ENCODE measurements around the gene FBXO38. TPM values are rescaled to one million over a fixed set of nuclear protein-coding genes. Genes with fewer than 3 reads are reported as not detected.
A peak's percentile ranks its signal among the peaks of the same experiment; 100 is the strongest.

FBXO38 gene
- polyA plus RNA-seq, 1 of the 3 experiments (the other 2 are of a cell fraction): 15.5 TPM

DNA sequence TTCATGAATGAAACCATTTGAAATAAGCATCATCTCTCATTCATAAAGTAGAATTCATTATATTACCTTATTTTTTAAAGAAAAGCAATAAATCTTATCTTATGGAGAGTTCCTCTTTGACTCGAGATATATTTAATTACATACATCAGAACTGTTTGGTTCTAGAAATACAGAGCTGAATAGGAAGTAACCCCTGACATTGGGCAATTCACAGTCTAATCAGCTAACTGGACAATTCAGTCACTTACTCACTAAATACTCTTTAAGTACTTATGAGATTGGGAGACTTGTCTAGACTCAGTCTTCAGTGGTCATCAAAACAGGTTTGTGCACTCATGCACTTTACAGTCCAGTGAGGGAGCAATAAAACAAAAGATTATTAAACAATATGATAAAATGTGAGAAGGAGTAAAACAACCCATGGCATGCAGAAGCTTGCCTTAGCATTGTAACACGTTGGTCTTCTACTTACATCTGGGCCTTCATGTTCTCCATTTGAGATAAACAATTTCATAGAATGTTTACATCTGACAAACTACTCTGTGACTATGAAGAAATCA is 11.5 kb upstream of the FBXO38 start (continued):
- TF ChIP-seq, protein P1, sequence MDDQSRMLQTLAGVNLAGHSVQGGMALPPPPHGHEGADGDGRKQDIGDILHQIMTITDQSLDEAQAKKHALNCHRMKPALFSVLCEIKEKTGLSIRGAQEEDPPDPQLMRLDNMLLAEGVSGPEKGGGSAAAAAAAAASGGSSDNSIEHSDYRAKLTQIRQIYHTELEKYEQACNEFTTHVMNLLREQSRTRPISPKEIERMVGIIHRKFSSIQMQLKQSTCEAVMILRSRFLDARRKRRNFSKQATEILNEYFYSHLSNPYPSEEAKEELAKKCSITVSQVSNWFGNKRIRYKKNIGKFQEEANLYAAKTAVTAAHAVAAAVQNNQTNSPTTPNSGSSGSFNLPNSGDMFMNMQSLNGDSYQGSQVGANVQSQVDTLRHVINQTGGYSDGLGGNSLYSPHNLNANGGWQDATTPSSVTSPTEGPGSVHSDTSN (IDR thresholded peaks at IDR 0.05): no peak

- Histone ChIP-seq H3K4me1 (ENCODE audit: control insufficient read depth in 1 of 2, insufficient read depth in 2 of 2, low read depth in 1 of 2, low read length in 1 of 2) (no peaks in the 10 kb centered on the region), H3K27me3 (ENCODE audit: insufficient read depth) (no peaks in the 10 kb centered on the region), H3K79me2 (ENCODE audit: insufficient read depth) (no peaks in the 10 kb centered on the region), H3K4me3 (ENCODE audit: low read depth in 2 of 2, low read length in 1 of 2) (no peak overlapping the region), H4K20me1 (ENCODE audit: insufficient read depth) (no peaks in the 10 kb centered on the region), H3K9me3 (0 out of 2 replicates have a peak, but pooled peaks cover 7% of the 10 kb centered on the region), H2AFZ (ENCODE audit: low read depth) (no peak overlapping the region), H3K36me3 (replicated peaks in 1 of 2; ENCODE audit: control insufficient read depth in 1 of 2, insufficient read depth in 2 of 2, low read length in 1 of 2) (peaks cover 0 to 4% of the 10 kb centered on the region in 2 experiments), H3K4me2 (no peak overlapping the region), H3K27ac (ENCODE audit: low read depth in 2 of 2, low read length in 1 of 2) (no peak overlapping the region), H3K9me2 (no peaks in the 10 kb centered on the region), H3K9ac (no peak overlapping the region), H3F3A (replicated peaks; ENCODE audit: insufficient read depth) (no peaks in the 10 kb centered on the region)
- ChIA-PET CTCF (interaction anchor here (1.6 to 3.3 kb wide), 4 partner anchors 10 to 358 kb away, joined by 7 to 22 read pairs (median 11); no protein-coding TSS in a partner anchor), POLR2A (no interaction called here)
- DNase-seq: no peak
- TF ChIP-seq RAD21 (IDR thresholded peaks at IDR 0.05; ENCODE audit: low read length): no peak
Observed at GRCh38 chr5:148372893-148373292, 10.9 kb upstream of the FBXO38 start.

GRCh38 chr5:148374690-148375360 is 8.9 kb upstream of the FBXO38 start:
- TF ChIP-seq SMC3 (IDR thresholded peaks at IDR 0.05; ENCODE audit: low read depth, low read length) (peak; percentile 78), RCOR1 (IDR thresholded peaks at IDR 0.05; ENCODE audit: low read length) (0 out of 2 replicates have a peak, but pooled peaks have one; percentile 12), RAD21 (IDR thresholded peaks at IDR 0.05; ENCODE audit: low read length) (peak; percentile 82), YY1 (IDR thresholded peaks at IDR 0.05; ENCODE audit: low read depth) (no peak), GABPA (IDR thresholded peaks at IDR 0.05; ENCODE audit: low read depth) (no peak)
- TF ChIP-seq, protein P2, sequence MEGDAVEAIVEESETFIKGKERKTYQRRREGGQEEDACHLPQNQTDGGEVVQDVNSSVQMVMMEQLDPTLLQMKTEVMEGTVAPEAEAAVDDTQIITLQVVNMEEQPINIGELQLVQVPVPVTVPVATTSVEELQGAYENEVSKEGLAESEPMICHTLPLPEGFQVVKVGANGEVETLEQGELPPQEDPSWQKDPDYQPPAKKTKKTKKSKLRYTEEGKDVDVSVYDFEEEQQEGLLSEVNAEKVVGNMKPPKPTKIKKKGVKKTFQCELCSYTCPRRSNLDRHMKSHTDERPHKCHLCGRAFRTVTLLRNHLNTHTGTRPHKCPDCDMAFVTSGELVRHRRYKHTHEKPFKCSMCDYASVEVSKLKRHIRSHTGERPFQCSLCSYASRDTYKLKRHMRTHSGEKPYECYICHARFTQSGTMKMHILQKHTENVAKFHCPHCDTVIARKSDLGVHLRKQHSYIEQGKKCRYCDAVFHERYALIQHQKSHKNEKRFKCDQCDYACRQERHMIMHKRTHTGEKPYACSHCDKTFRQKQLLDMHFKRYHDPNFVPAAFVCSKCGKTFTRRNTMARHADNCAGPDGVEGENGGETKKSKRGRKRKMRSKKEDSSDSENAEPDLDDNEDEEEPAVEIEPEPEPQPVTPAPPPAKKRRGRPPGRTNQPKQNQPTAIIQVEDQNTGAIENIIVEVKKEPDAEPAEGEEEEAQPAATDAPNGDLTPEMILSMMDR (IDR thresholded peaks at IDR 0.05): peak; percentile 66
- H3K9me3 ChIP-seq: no peaks in the 10 kb centered on the region
- no peaks in the 10 kb centered on the region for H3K4me1 ChIP-seq (ENCODE audit: control insufficient read depth in 1 of 2, insufficient read depth in 2 of 2, low read depth in 1 of 2, low read length in 1 of 2)
- H3K4me3 ChIP-seq (ENCODE audit: low read depth in 2 of 2, low read length in 1 of 2): no peak overlapping the region
- no peaks in the 10 kb centered on the region for H3K79me2 ChIP-seq (ENCODE audit: insufficient read depth)
- H3F3A ChIP-seq (replicated peaks; ENCODE audit: insufficient read depth): no peaks in the 10 kb centered on the region
- H3K27ac ChIP-seq (ENCODE audit: low read depth in 2 of 2, low read length in 1 of 2): no peak overlapping the region
- H2AFZ ChIP-seq (ENCODE audit: low read depth): no peak overlapping the region
- WGBS (ENCODE audit: low lambda C conversion rate): 51% methylated on average over 3 of the region's 3 CpGs
- ChIA-PET POLR2A (no interaction called here), CTCF (interaction anchor here (0.6 to 3.3 kb wide), 48 partner anchors 8 to 592 kb away, joined by 3 to 24 read pairs (median 3); partner anchors contain the start of genes ADRB2 and FBXO38)
- H3K9ac ChIP-seq: no peak overlapping the region
- peak; percentile 31 for DNase-seq
- no peaks in the 10 kb centered on the region for H4K20me1 ChIP-seq (ENCODE audit: insufficient read depth)
- H3K9me2 ChIP-seq: no peaks in the 10 kb centered on the region
- H3K27me3 ChIP-seq (ENCODE audit: insufficient read depth): no peaks in the 10 kb centered on the region
- H3K36me3 ChIP-seq (replicated peaks in 1 of 2; ENCODE audit: control insufficient read depth in 1 of 2, insufficient read depth in 2 of 2, low read length in 1 of 2): peaks cover 0 to 4% of the 10 kb centered on the region in 2 experiments
- no peak overlapping the region for H3K4me2 ChIP-seq
